ENCODE data around the gene H1-8.

- no peak for TF ChIP-seq CTCF (IDR thresholded peaks at IDR 0.05)
- TF ChIP-seq POLR2A (IDR thresholded peaks at IDR 0.05): no peak
Measured at GRCh38 chr3:129577925-129578786, 35.2 kb downstream of the H1-8 start.
